ENCODE measurements around the gene MORC1.

GRCh38 chr3:109118584-109118983, 650 bp upstream of the MORC1 start:
- TF ChIP-seq POLR2A (IDR thresholded peaks at IDR 0.05) (no peak), CTCF (IDR thresholded peaks at IDR 0.05) (no peak)
